ENCODE results near the gene RNF169.

GRCh38 chr11:74730571-74731260 is 17.9 kb upstream of the RNF169 start:
- no peak for TF ChIP-seq EP300 (IDR thresholded peaks at IDR 0.05)
- no peak for TF ChIP-seq POLR2A (IDR thresholded peaks at IDR 0.05; ENCODE audit: low read depth)
- TF ChIP-seq CTCF (IDR thresholded peaks at IDR 0.05): no peak
- no peak for TF ChIP-seq POLR2AphosphoS5 (IDR thresholded peaks at IDR 0.05)
